RWPE1 (cell line): Measurements from ENCODE around the gene RETREG1.

ENCODE experiments used
- CTCF ChIA-PET: fragments of 350-600 bp; sonication (Branson Sonifier 250); formaldehyde crosslinking; extraction: SDS; loops from one replicate; lab custom pipeline; 2021; lab: Yijun Ruan, JAX
- POLR2A ChIA-PET: fragments of 400-600 bp; formaldehyde crosslinking; extraction: SDS; loops from one replicate; lab custom pipeline; 2020; ENCODE audit warnings: antibody characterized with exemption; ENCODE audit not compliant: low non-redundant PET; lab: Yijun Ruan, JAX
- DNase-seq: peaks from one replicate; pipeline ENCODE4 v3.0.0; 2012; ENCODE audit warnings: low spot score
- H3K27ac ChIP-seq: fragments of 450-650 bp; 2 replicates; pipeline ENCODE4 v1.5.1; 2017
- TF ChIP-seq, protein P1 (sequence below): fragments of 450-650 bp; conservative IDR thresholded peaks from 2 replicates; pipeline ENCODE4 v1.5.1; 2017; ENCODE audit warnings: low read depth, mild to moderate bottlenecking

The RETREG1 gene

GRCh38 chr5:16507716-16508115, 109.1 kb downstream of the RETREG1 start:
- ChIA-PET POLR2A (no interaction called here), CTCF (no interaction called here)
- TF ChIP-seq, protein P1, sequence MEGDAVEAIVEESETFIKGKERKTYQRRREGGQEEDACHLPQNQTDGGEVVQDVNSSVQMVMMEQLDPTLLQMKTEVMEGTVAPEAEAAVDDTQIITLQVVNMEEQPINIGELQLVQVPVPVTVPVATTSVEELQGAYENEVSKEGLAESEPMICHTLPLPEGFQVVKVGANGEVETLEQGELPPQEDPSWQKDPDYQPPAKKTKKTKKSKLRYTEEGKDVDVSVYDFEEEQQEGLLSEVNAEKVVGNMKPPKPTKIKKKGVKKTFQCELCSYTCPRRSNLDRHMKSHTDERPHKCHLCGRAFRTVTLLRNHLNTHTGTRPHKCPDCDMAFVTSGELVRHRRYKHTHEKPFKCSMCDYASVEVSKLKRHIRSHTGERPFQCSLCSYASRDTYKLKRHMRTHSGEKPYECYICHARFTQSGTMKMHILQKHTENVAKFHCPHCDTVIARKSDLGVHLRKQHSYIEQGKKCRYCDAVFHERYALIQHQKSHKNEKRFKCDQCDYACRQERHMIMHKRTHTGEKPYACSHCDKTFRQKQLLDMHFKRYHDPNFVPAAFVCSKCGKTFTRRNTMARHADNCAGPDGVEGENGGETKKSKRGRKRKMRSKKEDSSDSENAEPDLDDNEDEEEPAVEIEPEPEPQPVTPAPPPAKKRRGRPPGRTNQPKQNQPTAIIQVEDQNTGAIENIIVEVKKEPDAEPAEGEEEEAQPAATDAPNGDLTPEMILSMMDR: no peak
- no peak for DNase-seq
- no peak overlapping the region for H3K27ac ChIP-seq

- H3K27ac ChIP-seq: no peak overlapping the region
- ChIA-PET POLR2A (no interaction called here), CTCF (no interaction called here)
Measured at GRCh38 chr5:16505904-16506303, 110.9 kb downstream of the RETREG1 start.

DNA sequence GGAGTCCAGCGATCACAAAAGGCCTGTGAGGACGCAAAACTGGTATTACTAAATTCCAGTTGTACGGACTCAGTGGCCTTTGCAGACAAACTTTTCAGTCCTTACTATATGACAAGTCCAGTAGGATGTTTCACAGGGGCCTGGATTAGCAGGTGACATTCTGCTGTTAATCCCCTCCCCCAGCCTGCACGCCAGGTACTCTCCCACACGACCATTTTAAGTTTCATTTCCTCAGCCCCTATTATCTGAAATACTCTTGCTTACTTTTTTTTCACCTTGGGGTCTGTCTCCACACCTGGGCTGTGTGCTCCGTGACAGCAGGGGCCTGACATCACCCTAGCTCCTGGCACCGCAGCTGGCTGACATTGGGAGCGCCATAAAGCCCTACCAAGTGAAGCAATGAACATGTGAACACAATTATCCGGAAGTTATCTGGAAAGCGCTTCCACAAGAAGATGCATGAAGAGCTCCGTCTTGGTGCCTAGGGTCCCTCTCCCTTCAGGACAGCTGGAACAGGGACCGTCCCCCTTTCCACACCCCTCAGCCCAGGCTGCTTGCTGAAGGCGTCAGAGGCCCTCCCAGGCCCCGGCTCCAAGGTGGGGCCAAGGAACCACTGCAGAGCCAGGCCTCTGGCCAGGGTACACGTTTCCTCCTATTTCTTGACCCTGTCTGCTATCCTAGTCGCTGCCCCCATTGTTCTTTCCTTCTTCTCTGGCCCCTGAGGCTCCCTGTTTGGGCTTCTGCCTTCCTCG, 111.5 kb downstream of the RETREG1 start:
- no peak for DNase-seq
- CTCF ChIA-PET: no interaction called here
- POLR2A ChIA-PET: no interaction called here
- no peak overlapping the region for H3K27ac ChIP-seq
- TF ChIP-seq, protein P1: no peak

More at GRCh38 chr5:16505904-16506303, 110.9 kb downstream of the RETREG1 start:
- DNase-seq: no peak
- TF ChIP-seq, protein P1: no peak

DNA sequence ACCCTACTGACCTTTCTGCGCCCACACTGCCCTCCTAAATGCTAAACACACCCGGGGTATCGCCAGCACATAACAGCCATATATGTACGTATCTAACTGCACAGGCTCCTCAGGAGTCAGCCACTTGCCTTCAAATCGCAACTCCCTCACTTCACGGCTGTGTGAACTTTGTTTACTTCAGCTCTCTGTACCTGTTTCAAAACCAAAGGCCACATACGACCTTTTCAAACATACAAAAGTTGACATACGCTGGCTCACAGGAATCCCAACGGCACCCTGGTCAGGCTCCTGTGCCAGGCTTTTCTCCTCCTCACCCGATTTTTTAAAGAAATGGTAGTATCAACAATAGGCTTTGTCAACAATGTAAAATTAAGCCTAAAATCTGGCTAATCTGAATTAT, 112.2 kb downstream of the RETREG1 start:
- TF ChIP-seq, protein P1: no peak
- CTCF ChIA-PET: no interaction called here
- POLR2A ChIA-PET: no interaction called here
- no peak for DNase-seq
- H3K27ac ChIP-seq: no peak overlapping the region

- ChIA-PET POLR2A (no interaction called here), CTCF (no interaction called here)
Measured at GRCh38 chr5:16502866-16503265, 113.9 kb downstream of the RETREG1 start.

DNA sequence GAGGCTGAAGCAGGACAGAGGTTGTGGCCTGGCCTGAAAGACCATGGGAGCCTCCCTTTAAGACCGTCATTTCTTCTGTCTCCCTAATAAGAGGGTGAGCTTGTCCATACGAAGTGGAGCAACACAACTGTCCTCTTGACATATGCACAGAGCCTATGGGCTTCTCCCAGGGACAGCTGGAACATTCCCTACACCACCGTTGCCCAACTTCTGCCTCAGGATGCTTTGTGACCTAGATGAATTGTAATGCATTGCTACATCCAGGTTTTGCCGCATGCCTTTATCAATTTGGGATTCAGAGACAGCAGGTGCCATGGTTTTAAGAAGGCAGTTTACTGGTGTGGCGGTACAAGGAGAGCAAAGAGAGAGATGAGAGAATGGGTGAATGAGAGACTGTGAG, 116.8 kb downstream of the RETREG1 start:
- H3K27ac ChIP-seq: no peak overlapping the region
- TF ChIP-seq, protein P1: no peak
- POLR2A ChIA-PET: no interaction called here
- CTCF ChIA-PET: no interaction called here
- no peak for DNase-seq

More at GRCh38 chr5:16502866-16503265, 113.9 kb downstream of the RETREG1 start:
- TF ChIP-seq, protein P1: no peak
- no peak for DNase-seq
- H3K27ac ChIP-seq: no peak overlapping the region
